VCaP (cell line): ENCODE measurements around the gene IFITM5.

Experiments used
- H3K27ac ChIP-seq: fragments of 450-650 bp; 2 replicates; pipeline ENCODE4 v1.5.1; 2017
- TF ChIP-seq, protein P1 (sequence below): fragments of 450-650 bp; conservative IDR thresholded peaks from 2 replicates; pipeline ENCODE4 v1.5.1; 2017; ENCODE audit warnings: mild to moderate bottlenecking, moderate library complexity

Gene IFITM5

DNA sequence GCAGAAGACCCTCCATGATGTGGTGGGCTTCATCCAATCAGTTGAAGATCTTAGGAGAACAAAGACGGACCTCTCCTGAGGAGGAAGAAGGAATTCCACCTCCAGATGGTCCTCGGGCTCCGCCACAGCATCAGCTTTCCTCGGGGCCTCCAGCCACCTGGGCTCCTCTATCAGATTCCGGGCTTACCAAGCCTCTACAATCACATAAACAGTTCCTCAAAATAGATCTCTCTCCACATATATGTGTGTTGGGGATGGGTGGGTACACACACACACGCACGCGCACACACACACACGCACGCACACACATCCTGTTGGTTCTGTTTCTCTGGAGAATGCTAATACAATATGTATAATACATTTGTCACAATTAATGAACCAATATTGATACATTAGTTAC lies 39.9 kb downstream of the IFITM5 start:
- H3K27ac ChIP-seq: no peak overlapping the region
- TF ChIP-seq, protein P1, sequence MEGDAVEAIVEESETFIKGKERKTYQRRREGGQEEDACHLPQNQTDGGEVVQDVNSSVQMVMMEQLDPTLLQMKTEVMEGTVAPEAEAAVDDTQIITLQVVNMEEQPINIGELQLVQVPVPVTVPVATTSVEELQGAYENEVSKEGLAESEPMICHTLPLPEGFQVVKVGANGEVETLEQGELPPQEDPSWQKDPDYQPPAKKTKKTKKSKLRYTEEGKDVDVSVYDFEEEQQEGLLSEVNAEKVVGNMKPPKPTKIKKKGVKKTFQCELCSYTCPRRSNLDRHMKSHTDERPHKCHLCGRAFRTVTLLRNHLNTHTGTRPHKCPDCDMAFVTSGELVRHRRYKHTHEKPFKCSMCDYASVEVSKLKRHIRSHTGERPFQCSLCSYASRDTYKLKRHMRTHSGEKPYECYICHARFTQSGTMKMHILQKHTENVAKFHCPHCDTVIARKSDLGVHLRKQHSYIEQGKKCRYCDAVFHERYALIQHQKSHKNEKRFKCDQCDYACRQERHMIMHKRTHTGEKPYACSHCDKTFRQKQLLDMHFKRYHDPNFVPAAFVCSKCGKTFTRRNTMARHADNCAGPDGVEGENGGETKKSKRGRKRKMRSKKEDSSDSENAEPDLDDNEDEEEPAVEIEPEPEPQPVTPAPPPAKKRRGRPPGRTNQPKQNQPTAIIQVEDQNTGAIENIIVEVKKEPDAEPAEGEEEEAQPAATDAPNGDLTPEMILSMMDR: no peak

DNA sequence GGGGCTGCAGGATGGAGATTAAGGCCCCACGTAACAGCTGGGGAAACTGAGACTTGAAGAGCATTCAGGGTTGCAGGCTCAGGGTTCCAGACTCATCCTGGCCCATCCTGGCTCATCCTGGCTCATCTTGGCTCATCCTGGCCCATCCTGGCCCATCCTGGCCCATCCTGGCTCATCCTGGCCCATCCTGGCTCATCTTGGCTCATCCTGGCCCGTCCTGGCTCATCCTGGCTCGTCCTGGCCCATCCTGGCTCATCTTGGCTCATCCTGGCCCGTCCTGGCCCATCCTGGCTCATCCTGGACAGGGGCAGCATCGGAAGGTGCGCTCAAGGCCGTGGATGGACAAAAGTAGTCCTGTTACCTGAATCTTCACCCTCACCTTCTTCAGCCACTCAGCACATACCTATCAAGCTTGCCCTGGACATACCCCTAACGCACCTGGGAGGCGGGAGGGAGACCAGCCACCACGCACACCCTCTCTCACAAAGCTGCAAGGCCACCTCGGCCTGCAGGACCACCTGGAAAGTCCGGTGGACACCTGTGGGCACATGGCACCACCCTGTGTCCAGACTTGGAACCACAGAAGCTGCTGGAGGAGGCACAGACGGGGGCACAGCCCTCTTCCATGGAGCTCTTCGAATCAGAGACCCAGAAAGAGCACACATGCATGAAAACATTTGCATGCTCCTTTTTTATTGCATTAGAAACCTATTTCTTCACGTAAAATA lies 41.4 kb downstream of the IFITM5 start:
- H3K27ac ChIP-seq: no peak overlapping the region
- TF ChIP-seq, protein P1: peak; percentile 67

DNA sequence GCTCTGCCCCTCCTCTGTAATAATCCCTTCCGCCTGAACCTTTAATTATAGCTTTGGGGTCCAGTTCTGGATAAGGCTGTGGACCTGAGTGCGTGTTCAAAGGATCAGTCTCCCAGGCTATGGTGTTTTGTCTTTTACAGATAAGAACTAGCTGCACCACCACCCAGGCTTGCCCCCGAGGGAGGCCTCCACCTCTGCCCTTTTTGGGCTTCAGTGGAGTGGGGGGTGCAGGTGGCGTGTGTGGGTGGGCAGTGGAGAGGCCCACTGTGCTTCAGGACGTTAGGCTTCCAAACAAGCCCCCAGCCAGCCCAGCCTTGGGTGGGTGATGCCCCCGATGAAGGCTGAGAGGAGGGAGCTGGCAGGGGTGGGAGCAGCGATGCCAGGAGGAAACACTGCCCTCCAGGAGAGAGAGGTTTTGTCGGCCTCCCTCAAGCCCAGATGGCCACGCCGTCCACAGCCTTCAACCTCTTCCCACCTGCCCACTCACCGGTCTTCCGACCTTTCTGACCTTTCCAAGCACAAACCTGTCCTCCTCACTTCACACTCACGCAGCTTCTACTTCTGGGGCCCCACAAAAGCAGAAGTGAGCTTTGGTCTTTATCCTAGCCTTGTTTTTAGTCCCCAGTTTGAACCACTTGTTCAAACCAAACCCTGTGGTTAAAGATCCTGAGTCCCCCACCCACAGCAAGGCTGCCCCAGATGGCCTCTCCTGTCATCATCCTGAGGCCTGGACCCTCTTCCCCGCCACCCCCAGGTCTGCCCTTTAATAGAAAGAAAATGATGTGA lies 42.2 kb downstream of the IFITM5 start:
- TF ChIP-seq, protein P1: no peak
- no peak overlapping the region for H3K27ac ChIP-seq

DNA sequence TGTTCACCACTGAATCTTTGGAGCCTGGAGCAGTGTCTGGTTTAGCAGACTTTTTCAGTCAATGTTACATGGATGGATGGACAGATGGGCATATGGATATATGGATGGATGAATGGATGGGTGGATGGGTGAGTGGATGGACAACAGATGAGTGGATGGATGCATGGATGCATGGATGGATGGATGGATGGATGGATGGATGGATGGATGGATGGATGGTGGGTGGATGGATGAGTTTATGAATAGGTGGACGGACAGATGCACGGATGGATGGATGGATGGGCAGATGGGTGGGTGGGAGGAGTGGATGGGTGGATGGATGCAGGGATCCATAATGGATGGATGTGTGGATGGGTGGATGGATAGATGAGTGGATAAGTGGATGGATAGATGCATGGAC lies 43.5 kb downstream of the IFITM5 start:
- TF ChIP-seq, protein P1: no peak
- H3K27ac ChIP-seq: no peak overlapping the region

DNA sequence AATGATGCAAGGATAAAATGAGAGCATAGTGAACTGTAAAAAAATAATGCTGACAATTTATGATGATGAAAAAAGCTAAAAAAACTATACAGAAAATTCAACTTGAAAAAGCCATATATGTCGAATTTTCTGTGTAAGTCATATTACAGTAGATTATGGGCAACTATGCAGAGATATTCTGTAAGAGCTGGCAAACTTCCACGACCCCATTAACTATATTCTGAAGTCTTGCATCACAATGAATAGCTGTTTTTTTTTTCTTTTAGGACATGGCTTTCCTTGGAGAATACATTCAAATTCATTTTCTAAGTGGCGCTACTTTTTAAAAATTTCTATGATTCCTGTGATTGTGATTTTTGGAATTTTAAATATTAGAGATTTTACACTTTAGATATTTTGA lies 44.1 kb downstream of the IFITM5 start:
- TF ChIP-seq, protein P1: no peak
- no peak overlapping the region for H3K27ac ChIP-seq

DNA sequence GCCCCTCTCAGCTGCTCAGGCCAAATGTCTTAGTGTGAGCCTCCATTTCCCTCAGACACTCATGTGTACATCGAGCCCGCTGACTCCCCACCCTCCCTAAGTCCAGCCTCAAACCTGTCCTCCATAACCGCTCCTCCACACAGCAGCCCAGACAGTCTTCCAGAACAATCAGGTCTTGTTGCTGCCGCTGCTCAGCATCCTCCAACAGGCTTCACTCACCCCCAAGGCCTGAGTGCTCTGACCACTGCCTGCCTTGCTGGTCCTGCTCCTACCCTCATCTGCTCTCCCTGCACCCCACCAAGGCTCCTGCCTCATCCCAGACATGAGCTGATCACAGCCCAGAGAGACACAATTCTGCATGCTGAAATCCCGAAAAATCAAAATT lies 45.4 kb downstream of the IFITM5 start:
- TF ChIP-seq, protein P1: no peak
- no peak overlapping the region for H3K27ac ChIP-seq

DNA sequence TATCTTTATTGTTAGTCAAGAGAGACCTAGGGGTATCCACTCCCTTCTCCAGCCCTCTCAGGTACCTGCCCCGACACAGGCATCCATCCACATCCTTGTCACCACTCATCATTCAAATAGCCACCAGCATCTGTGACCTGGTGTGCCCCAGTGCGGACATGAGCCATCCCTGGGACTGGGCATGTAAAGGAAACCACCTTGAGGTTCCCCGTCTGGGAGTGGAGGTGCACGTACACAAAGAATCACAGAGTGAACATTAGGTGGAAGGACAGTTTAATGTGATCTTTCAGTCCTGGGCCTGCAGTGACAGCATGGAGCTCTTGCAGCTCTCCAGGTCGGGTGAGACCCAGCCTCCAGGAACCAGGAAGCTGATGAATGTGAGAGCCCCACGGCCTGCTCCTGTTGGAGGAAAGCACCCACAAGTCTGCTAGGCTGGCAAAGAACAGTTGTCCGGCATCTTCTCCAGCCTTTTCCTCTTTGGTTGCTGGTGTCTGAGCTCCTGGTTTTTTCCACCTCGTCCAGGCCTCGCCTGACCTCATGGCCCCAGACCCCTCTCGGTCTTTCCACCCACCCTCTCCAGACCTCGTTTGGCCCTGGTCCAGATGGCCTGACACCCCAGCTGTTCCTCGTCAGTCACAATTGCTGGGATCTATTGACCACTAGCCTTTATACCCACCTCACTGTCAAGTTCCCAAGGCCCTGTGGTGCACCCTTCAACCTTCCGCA lies 46.0 kb downstream of the IFITM5 start:
- H3K27ac ChIP-seq: no peak overlapping the region
- TF ChIP-seq, protein P1: no peak
